HG02588 (cell line): ENCODE data around the gene HAPLN3.
A peak's percentile ranks its signal among the peaks of the same experiment; 100 is the strongest.

Source experiments
- ATAC-seq: cut with Tn5 transposase; IDR thresholded peaks from one replicate; pipeline ENCODE4 v1.9.1; 2021; ENCODE audit warnings: mild to moderate bottlenecking, moderate library complexity; ENCODE audit not compliant: unreplicated experiment

Gene HAPLN3

GRCh38 chr15:88912500-88912921 is 17.2 kb upstream of the HAPLN3 start:
- no peak for ATAC-seq

- ATAC-seq = no peak
These were observed 16.4 kb upstream of the HAPLN3 start for GRCh38 chr15:88911766-88912118.

- ATAC-seq = no peak
These were observed 14.8 kb upstream of the HAPLN3 start for GRCh38 chr15:88909956-88910831.

- no peak for ATAC-seq
These were observed 13.6 kb upstream of the HAPLN3 start for GRCh38 chr15:88908697-88909621.

GRCh38 chr15:88908123-88908522 is 12.8 kb upstream of the HAPLN3 start:
- no peak for ATAC-seq

- no peak for ATAC-seq
These were observed 11.8 kb upstream of the HAPLN3 start for GRCh38 chr15:88907111-88907510.

- no peak for ATAC-seq
These were observed 11.2 kb upstream of the HAPLN3 start for GRCh38 chr15:88906551-88906950.

- ATAC-seq = no peak
These were observed 10.8 kb upstream of the HAPLN3 start for GRCh38 chr15:88906130-88906529.

- ATAC-seq = no peak
These were observed 10.2 kb upstream of the HAPLN3 start for GRCh38 chr15:88905576-88905975.

GRCh38 chr15:88904624-88905327 is 9.4 kb upstream of the HAPLN3 start:
- peak; percentile 60 for ATAC-seq

GRCh38 chr15:88904257-88904623 is 8.9 kb upstream of the HAPLN3 start:
- no peak for ATAC-seq

GRCh38 chr15:88902846-88903245 is 7.5 kb upstream of the HAPLN3 start:
- ATAC-seq = no peak

GRCh38 chr15:88902221-88902835 is 7.0 kb upstream of the HAPLN3 start:
- no peak for ATAC-seq

- no peak for ATAC-seq
These were observed 6.3 kb upstream of the HAPLN3 start for GRCh38 chr15:88901508-88902220.

GRCh38 chr15:88900982-88901418 is 5.7 kb upstream of the HAPLN3 start:
- no peak for ATAC-seq

- ATAC-seq = no peak
These were observed 5.1 kb upstream of the HAPLN3 start for GRCh38 chr15:88900309-88900981.

GRCh38 chr15:88899251-88899650 is 3.9 kb upstream of the HAPLN3 start:
- no peak for ATAC-seq

- no peak for ATAC-seq
These were observed 3.4 kb upstream of the HAPLN3 start for GRCh38 chr15:88898736-88899135.

GRCh38 chr15:88897456-88898194 is 2.3 kb upstream of the HAPLN3 start:
- ATAC-seq = no peak
